PFSK-1 (cell line): ENCODE measurements around the gene SNRNP200. TPM values are rescaled to one million over a fixed set of nuclear protein-coding genes. Genes with fewer than 3 reads are reported as not detected.

Experiments used
- FOXP2 ChIP-seq: optimal IDR thresholded peaks from 2 replicates; pipeline ENCODE3; 2011; ENCODE audit warnings: borderline replicate concordance, control low read depth, inconsistent platforms; ENCODE audit not compliant: insufficient read depth; ENCODE audit errors: extremely low read length, extremely low read depth
- POLR2AphosphoS5 ChIP-seq: IDR thresholded peaks from 2 replicates; pipeline ENCODE4 v1.6.1; 2012; ENCODE audit warnings: low read depth, mild to moderate bottlenecking, control low read depth, low read length, moderate library complexity
- REST ChIP-seq, 2 experiments: IDR thresholded peaks; 2 replicates each; pipeline versions ENCODE4 v1.6.1 to v1.8.0; 2011 to 2012; ENCODE audit warnings: low read depth in 2 of 2, low read length in 2 of 2, control low read depth in 1 of 2, inconsistent platforms in 1 of 2, mild to moderate bottlenecking in 1 of 2, moderate library complexity in 1 of 2; ENCODE audit not compliant: insufficient read depth in 1 of 2
- SIN3A ChIP-seq: IDR thresholded peaks from 2 replicates; pipeline ENCODE4 v1.6.1; 2012; ENCODE audit warnings: mild to moderate bottlenecking, low read length, moderate library complexity, borderline replicate concordance; ENCODE audit not compliant: insufficient read depth
- TAF1 ChIP-seq: IDR thresholded peaks from 2 replicates; pipeline ENCODE4 v1.6.1; 2012; ENCODE audit warnings: low read length, control low read depth, borderline replicate concordance; ENCODE audit not compliant: insufficient read depth
- polyA plus RNA-seq: library from polyadenylated mRNA; unstranded; fragments of >200 nt; gene quantifications from one replicate; pipeline ENCODE4 v1.2.1, GENCODE V29; 2012; ENCODE audit warnings: low read depth, missing spikeins; ENCODE audit not compliant: insufficient read length

Gene SNRNP200
- 155 TPM for polyA plus RNA-seq

GRCh38 chr2:96305091-96305978 lies at the start of gene SNRNP200:
TSS of gene SNRNP200 (minus strand) at chr2:96305546. CDS start at chr2:96305437, 109 bp downstream.
- TF ChIP-seq TAF1: peak; percentile 56; the same call in 1 of the 2 replicates
- 0 out of 2 replicates have a peak, but pooled peaks have one; percentile 69 for TF ChIP-seq SIN3A
- no peak for TF ChIP-seq REST (IDR thresholded peaks at IDR 0.05; ENCODE audit: insufficient read depth in 1 of 2, low read depth in 2 of 2, low read length in 2 of 2)
- TF ChIP-seq POLR2AphosphoS5: peak; percentile 93
- peak; percentile 80 for TF ChIP-seq FOXP2

- TF ChIP-seq REST (IDR thresholded peaks at IDR 0.05; ENCODE audit: insufficient read depth in 1 of 2, low read depth in 2 of 2, low read length in 2 of 2) (no peak), FOXP2 (no peak), TAF1 (no peak), SIN3A (no peak), POLR2AphosphoS5 (no peak)
Observed at GRCh38 chr2:96354492-96354891, 49.1 kb upstream of the SNRNP200 start.

- TF ChIP-seq FOXP2 (no peak), REST (IDR thresholded peaks at IDR 0.05; ENCODE audit: insufficient read depth in 1 of 2, low read depth in 2 of 2, low read length in 2 of 2) (no peak), TAF1 (no peak), SIN3A (no peak), POLR2AphosphoS5 (no peak)
Observed at GRCh38 chr2:96353606-96354101, 48.3 kb upstream of the SNRNP200 start.

- TF ChIP-seq FOXP2 (peak; percentile 68), POLR2AphosphoS5 (0 out of 2 replicates have a peak, but pooled peaks have one; percentile 24), REST (IDR thresholded peaks at IDR 0.05; ENCODE audit: insufficient read depth in 1 of 2, low read depth in 2 of 2, low read length in 2 of 2) (no peak), TAF1 (no peak)
Observed at GRCh38 chr2:96353032-96353561, 47.8 kb upstream of the SNRNP200 start.
